ENCODE measurements around the gene PDE11A.

PDE11A gene

DNA sequence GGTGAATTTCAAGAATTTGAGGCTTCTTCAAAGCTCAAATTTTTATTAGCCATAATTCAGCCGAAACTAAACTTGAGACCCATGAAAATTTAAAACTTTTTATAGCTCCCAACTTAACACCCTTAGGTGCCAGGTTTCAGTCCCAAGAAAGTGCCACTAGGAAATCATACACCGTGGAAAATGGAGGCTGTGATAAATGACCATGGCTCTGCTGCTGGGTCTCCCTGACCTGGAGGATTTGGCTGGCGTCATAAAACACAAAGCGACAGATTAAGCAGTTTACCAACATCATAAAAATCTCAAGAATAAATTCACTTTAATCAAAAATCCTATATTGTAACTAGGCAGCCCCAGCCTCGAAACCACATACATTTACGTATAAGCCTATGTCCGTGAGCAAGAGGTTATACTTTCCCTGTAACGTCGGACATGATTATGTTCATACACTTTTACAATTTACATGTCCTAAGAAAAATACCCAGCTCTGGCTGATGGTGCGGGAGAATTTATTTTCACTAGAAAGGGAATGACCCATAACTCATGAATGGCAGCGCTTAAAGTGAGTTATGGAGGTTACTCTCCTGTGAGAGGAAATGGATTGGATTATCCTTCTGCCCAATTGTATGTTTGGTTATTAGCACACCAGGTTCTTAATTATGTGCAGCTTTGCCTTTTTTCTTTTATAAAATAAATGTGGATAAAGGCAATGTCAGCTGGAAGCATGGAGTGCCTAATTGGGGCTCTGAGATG, 350.6 kb downstream of the PDE11A start:
- no peak for DNase-seq

DNA sequence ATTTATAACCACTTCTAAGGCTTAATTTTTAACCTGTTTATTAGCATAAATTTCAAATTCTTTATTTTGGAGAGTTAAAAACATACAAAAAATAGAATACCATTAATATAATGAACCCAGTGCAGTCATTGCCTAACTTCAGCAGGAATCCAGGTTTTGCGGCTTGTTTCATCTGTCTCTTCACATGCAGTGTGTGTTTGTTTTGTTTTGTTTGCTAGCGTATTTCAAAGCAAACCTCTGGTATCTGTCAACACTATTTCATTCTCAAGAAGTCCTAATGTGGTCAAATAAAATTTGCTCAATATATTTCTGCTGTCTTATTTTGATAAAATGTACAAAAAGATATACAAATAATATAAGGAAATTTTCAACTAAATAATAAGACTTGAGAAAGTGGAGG, 351.5 kb downstream of the PDE11A start:
- DNase-seq: no peak

DNA sequence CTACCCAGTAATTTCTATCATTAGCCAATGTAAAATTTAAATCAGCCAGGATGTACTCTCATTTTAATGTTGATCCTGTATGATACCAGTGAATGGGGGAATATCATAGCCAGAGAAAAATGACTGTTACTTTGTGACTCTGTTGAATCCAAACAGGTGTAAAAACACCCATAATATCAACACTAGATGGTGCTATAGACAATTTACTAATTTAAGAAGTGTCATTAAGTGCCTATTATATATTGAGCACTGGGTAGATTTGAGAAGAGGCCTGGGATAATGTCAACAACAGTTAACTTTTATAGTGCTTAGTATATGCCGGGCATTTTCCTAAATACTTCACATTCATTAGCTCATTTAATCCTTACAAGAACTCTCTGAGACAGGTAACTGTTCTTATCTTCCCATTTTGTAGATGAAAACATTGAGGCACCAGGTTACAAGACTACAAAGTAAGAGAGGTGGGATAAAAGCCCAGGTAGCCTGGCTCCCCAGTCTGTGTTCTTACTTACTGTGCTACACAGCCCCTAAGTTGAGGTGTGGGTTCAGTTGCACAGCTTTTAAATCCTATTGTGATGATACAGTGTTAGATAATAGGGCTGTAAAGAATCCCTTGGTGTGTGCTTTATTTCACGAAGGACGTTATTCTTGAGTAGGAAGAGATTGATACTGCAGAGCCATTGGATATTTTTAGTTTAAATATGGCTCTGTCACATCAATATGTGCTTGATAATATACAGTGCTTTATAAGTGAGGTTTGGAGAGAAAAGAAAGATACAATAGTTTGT, 354.6 kb downstream of the PDE11A start:
- no peak for DNase-seq

DNA sequence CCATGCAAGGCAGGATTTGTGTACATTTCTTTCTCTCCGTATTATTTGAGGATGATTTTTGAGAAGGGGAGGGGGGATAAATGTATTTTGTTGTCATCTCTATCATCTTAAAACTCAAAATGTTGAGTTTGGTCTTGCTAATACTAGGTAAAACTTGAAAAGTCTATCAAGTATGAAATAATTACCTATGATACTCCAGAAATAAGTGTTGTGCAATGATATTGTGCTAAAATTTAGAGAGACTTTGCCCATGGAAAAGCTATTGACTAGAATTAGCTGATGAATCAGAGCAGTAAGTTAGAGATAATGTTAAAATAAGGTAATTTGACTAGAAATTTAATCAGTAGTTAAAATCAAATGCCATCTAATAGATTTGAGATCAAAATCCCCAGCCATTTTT, 356.1 kb downstream of the PDE11A start:
- no peak for DNase-seq

DNA sequence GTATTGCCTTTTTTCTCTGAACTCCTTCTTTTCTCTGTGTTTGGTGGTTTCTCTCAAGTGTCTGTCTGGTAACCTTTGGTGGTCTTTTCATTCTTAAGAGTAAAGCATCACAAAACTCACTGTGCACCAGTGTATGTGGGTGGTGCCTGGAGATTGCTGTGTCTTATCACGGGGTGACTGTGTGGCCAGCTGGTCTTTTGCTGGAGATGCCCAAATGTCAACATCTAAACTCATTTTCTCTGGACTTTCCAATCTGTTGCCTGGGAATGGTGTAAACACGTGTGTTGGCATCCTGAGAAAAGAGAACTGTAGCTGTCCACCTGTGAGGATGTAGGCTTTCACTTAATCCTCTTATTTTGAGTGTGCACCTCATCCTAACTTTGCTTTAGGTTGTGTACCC, 356.8 kb downstream of the PDE11A start:
- DNase-seq: no peak

DNA sequence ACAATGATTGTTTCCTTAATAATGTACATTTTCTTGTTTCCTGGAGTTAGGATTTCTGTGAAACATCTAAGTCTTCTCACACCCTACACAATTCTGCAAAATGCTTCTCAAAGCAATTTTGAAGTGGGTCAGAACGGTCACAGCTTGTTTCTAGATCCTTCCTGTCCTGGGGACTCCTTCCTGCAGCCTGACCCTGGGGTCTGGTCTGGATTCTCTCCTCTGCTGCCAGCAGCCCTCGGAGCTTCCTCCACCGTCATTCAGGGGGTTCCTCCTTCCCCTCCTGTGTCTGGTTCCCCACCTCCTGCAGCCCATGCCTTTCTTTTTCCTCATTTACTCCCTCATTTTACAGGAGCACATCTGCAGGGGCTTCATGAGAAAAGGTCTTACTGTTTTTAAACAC, 357.9 kb downstream of the PDE11A start:
- no peak for DNase-seq

DNA sequence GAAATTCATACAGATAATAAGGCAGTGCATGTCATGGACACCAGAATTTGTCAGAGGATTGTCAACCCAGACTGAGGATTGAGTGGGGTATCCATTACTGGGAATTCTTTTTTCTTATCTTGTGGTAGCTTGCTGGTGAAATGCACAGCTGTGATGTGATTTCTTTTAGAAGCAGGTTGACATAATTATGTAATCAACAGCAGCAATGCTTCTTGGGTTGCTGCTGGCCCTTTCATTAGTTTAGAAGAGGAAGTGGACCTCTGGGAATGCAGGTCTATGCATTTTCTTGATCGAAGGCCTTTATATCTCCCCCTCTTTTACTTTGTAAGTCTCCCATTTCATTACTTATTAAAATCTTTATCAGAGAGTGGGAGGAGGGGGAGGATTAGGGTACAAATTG, 360.1 kb downstream of the PDE11A start:
- DNase-seq: no peak

DNA sequence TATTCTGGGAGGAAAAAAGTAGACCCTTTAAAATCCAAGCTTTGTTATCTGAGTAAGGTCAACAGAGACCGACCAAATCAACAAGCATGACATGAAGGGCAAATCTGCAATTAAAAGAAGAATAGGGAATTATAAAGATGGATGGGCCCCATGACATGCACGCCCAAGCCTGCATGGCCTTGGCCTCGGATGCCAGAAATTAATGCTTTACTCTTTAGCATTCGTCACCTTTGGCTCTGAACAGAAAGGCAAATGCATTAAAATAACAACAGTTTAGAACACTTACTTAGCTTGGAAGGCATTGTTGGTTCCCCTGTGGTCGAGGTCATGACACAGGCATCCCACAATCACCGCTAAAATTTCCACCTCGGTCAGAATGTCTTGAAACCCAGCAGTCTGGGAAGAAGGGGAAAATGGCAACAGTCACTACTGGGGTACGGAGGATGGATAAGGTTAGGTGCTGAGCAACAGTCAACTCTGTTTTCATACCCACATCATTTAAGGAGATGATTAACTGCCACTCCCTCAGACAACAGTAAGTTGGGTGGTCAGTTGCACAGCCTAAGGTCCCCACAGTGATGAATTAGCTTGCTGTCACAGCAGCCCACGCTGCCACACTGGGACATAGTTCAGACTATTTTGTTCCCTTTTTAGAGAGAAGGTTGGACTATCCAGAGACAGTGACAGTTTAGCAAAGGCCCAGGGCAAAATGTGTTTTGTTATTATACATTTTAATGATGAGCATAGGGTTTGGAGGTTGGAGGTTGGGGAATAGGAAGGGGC, 360.9 kb downstream of the PDE11A start:
- DNase-seq: no peak

DNA sequence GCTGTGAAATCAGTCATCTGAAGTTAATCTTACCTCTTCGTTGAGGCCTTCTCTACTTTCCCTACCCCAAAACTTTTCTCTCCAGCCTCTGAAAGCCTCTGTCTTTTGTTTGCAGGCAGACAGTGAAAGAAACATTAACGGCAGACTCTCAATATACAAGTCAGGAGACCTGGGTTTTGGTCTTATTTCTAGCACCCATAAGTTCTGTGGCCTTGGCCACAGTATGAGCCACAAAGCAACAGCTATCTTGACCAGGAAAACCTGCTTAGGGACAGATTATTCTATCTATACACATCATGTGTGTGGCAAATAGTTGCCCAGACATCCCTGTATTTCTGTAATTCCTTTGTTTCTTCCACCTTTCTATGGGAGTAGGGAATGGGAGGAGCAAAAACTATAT, 361.7 kb downstream of the PDE11A start:
- DNase-seq: no peak

DNA sequence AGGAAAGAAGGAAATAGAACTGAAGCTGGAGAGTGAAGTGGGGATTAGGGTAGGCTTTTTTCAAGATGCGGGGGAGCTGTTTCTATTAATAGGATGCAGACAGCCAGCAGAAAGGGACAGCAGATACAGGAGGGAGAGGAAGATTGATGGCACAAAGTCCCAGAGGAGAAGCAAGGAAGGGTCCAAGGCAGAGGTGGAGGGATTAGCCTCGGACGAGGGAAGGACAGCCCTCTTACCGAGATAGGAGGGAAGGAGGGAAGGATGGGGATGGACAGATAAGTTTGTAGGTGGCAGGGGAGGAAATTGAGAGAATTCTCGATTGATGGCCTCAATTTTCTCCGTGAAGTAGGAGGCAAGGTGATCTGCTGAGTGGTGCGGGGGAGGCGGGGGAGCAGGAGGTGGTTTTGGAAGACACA, 362.6 kb downstream of the PDE11A start:
- no peak for DNase-seq

DNA sequence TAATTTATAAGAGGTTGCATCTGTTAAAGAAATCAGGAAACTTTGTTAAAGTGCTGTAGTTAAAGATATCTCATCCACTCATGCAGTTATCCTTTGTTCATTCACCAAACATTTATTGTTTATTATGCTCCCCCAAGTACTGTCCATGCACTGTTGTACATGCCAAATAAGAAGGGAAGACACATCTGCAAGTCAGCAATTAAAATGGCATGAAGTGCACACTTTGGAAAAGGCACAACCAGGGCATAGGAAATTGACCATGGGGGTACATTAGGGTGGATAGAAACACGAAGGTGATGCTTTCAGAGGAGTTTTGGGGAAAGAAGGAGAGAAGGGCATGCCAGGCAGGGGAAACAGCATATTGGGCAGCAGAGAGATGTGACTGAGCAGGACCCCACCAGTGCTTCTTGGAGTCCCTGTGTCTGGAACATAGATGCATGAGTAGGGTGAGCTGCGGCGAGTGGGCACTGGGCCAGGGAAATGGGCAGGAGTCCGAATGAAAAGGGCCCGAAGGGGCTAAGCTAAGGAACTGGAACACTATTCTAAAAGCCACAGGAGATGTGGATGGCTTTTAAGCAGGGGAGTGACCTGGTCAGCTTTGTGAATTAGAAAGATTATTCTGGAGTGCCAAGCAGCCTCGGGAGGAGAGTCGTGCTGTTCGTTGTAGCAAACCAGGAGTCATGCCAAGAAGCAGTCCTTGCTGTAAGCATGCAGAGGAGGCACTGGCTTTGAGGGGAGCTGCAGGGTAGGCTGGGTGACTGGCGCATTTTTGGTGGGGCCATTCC, 363.7 kb downstream of the PDE11A start:
- DNase-seq: no peak

DNA sequence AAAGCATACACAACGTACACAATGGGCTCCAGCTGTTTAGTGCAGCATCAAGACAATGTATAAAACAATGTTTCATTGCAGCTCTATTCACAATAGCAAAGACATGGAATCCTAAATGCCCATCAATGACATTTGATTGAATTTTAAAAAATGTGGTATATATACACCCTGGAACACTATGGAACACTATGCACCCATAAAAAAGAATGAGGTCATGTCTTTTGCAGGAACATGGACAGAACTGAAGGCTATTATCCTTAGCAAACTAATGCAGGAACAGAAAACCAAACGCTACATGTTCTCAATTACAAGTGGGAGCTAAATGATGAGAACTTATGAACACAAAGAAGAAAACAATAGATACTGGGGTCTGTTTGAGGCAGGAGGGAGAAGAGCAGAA, 364.5 kb downstream of the PDE11A start:
- DNase-seq: no peak

DNA sequence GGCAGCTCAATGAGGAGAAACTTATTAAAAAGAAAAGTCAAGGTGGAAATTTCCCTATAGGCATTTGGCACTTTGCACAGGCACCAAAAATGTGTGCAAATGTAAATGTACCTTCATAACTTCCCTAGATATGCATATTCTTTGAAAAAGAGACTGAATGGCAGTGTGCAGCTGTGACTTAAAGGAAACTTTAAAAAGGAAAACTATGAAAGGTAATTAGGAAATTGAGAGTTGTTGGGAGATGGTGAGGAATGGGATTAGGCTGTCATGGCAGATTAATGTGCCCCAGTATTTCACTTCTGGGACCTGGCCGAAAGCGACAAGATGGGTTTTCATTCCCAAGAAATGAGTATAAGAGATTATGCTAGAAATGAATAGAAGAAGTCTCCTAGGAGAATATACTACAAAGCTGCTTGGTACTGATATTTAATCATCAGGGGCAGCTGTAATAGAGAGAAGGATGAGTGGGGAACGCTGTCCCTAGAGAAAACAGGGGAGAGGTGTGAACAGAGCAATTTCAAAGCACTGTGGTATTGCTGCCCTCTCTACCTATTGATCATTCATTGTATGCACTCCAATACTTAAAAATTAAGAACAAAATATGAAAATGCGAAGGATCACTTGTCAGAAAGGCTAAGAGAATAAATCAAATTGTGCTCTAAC, 366.9 kb downstream of the PDE11A start:
- no peak for DNase-seq

DNA sequence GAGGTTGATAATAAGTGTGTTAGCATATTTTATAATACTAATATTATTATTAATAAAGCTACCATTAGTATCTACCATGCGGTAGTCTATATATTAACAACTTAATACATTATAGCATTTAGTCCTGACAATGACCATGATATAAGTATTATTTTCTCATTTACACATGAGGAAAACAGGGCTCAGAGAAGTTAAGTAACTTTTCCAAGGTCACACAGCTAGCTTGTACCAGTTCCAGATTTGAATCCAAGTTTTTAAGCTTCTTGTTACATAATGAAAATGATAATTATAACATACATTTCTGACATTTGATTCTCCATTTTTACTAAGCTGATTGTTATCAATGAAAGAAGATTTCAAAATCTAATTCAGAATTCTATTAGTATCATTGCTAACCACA, 369.4 kb downstream of the PDE11A start:
- no peak for DNase-seq

DNA sequence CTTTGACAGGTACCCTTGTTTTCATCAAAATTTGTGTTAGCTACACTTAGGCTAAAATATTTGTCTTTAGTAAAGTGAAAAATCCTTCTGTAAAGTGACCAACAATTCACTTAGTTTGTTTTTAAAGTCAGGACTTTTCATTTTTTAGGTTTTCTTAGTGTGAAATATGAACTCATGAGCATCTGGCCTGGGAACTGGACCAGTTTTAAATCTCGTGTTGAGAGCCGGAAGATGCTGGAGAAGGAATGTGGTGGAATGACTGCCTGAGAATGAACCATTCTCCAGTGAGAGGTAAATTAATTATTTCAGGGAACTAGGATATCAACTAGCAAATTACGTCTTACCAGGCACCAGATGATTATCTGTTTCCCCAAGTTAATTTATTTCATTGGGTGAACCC, 374.3 kb downstream of the PDE11A start:
- DNase-seq: no peak

DNA sequence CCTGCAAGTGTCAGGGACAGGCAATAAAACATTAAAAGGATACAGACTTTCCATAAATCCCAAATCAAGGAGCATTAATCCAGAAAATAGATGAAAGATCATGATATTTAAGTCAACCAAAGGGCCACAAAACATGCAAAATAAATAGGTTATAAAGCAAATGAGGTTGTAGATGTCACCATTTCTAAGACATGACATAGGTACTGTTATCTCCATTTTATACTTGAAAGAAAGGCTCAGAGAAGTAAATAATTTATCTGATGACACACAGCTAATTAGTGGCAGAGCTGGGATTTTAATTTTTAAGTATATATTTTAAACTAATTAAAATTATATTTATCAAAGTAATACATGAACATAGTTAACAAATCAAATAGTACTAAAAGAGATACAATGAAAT, 378.2 kb downstream of the PDE11A start:
- DNase-seq: no peak

DNA sequence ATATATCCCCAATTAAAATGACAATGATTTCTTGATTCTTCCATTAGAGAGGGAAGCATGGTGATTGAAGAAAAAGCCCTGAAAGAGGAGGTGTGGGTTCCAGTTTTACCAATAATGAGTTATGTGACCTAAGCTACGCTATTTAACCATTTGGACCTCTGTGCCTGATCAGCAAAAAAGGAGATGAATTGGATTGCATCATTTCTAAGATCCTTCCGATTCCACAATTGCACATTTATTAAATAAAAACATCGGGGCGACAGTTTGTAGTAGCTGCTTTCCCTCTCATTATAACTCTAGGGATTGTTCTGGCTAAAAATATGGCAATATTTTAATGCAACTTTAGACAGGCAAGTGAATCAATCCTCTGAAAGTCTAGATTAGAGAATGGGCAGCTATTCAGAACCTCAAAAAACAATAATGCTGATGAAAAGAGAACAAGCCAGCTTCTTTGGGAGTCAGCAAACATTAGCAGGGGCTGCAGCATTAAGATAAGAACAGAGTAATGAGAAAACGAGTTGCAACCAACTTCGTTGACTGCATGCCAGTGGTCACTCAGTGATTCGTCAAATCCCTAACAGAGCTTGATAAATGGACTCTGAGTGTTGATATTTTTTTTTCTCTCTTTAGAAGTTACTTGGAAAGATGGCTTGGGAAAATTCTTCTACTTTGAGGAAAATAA, 378.8 kb downstream of the PDE11A start:
- no peak for DNase-seq

DNA sequence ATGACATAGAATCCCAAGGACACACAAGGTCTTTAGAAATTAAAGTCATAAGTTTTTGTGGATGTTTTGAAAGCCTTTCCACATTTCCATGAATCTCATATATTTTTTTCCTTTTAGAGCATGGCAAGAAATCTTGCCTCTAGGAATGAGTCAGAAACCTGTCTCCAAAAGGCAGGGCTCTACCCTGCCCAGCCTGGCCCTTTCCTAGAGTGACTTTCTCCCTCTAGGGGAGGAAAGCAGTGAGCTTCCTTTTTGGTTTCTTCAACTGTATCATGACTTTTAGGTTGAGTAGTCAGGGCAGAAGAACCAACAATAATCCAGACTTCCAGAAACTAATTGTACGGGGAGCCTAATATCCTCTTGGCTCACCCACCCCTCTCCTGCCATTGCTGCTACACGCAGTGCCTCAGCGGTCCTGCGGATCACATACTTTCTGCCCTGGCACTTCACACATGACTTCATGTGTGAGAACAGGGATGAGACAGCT, 379.8 kb downstream of the PDE11A start:
- DNase-seq: no peak

DNA sequence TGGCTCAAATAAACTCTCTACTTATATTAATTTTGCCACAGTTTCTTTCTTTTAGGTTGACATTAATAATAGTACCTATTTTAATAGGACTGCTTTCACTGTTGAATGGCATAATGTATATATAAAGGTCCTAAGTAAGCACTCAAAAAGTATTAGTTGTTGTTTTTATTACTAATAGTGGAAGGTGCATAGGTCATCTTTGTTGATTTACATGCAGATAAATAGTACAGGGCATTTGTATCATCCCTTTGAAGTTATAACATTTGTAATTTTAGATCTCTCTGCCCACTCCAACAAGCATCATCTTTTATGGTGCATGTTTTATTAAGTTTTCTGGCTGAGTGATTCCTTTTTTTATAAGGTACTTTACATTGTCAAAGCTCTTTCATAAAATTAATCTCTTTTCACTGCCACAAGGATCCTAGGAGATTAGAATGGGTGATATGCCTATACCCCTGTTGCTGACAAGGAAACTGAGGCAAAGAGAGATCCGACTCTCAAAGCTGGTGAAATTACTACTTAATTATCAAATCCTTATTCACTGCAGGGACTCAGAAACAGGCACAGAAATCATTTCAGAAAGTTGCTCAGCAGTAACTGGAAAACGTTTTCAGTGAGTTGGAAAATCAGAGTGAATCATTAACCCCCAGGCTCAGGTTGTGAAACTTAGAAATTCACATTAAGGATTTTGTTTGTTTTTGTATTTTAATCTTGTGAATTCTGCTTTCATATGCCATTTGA, 380.4 kb downstream of the PDE11A start:
- no peak for DNase-seq

DNA sequence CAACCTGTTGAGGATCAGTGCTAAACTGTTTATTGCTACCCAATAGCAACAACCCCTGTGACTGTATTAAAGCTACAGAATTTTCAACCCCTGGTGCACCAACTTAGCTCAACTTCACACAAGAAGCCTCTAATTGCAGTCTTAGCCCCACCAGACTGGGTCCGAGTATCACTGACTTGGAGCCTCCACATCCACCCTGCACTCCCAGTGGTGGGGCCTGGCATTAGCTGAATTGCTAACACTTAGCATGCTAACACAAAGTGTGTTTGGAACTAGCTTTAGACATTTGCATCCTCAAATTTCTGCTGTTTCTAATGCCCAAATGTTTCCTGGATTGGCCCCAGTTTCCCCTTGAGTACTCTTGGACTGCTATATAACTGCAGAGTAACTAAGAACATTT, 381.4 kb downstream of the PDE11A start:
- DNase-seq: no peak

DNA sequence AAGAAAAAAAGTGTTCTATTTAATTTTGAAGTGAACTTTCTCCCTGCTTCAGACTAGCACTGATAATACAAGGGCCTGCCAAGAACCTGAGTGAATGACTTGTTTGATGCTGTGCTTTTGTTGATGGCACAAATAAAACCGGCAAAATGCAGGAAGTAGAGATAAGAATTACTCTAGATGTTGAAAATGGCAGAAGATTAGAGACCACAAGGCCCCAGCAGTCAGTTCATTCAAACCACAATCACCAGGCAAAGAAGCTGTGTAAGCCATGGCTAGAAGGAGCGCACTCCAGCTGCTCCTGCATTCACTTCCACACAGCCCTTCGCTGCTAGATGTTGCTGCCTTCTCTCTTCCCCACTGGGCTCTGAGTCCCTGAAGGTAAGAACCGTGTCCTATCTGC, 383.0 kb downstream of the PDE11A start:
- DNase-seq: no peak

Measured in activated naive CD4-positive, alpha-beta T cell (primary cell).